ENCODE measurements around the gene CDH5. TPM values are rescaled to one million over a fixed set of nuclear protein-coding genes. Genes with fewer than 3 reads are reported as not detected.

CDH5 gene
- total RNA-seq, 4 donors from 2014 or later = 5.3 to 28.1 (median 11.4) TPM

DNA sequence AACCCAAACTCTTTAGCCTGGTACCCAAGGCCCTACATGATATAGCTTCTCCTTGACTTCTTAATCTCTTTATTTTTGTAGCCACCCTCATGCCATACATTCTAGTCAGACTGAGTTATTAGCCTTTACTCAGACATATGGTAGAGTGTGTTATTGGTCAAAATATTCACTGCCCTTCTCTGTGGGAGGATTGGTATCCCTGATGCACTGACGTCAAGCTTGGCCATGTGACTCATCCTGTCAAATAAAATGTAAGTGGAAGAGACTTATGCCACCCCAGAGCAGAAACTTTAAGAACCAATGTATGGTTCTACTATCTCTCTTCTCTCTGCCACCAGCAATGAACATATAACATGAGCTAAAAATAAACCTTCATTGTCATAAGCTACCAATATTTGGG is 48.4 kb downstream of the CDH5 start:
- H3K36me3 ChIP-seq = no peaks in the 10 kb centered on the region
- no peaks in the 10 kb centered on the region for H3K4me1 ChIP-seq
- H3K9me3 ChIP-seq = peaks cover 0 to 2% (median 0%) of the 10 kb centered on the region in 4 donors
- H3K27me3 ChIP-seq = no peaks in the 10 kb centered on the region
- DNase-seq = no peak
- TF ChIP-seq, protein P1, sequence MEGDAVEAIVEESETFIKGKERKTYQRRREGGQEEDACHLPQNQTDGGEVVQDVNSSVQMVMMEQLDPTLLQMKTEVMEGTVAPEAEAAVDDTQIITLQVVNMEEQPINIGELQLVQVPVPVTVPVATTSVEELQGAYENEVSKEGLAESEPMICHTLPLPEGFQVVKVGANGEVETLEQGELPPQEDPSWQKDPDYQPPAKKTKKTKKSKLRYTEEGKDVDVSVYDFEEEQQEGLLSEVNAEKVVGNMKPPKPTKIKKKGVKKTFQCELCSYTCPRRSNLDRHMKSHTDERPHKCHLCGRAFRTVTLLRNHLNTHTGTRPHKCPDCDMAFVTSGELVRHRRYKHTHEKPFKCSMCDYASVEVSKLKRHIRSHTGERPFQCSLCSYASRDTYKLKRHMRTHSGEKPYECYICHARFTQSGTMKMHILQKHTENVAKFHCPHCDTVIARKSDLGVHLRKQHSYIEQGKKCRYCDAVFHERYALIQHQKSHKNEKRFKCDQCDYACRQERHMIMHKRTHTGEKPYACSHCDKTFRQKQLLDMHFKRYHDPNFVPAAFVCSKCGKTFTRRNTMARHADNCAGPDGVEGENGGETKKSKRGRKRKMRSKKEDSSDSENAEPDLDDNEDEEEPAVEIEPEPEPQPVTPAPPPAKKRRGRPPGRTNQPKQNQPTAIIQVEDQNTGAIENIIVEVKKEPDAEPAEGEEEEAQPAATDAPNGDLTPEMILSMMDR (IDR thresholded peaks at IDR 0.05) = no peak
- TF ChIP-seq POLR2A (IDR thresholded peaks at IDR 0.05) = no peak
- H3K4me3 ChIP-seq = no peak overlapping the region
- no peak overlapping the region for H3K27ac ChIP-seq

DNA sequence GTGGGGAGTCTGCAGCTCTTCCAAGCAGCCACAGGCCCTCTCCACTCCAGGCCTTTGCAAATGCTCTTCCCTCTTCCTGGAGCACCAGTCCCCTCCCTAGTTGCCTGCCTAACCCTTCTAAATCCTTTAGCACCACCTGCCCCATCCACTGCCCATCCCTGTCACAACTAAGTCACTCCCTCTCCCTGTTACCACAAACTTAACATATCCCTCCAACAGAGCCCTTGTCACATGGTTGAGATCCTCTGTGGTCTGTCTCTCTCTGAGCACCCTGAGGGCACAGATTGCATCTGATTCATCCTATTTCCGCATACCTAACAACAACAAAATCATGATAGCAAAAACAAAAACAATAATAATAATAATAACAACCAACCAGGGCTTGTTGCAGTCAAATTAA is 49.6 kb downstream of the CDH5 start:
- Histone ChIP-seq H3K4me3 (no peak overlapping the region), H3K27ac (no peak overlapping the region), H3K4me1 (no peaks in the 10 kb centered on the region), H3K9me3 (peaks cover 0 to 2% (median 0%) of the 10 kb centered on the region in 4 donors), H3K36me3 (no peaks in the 10 kb centered on the region), H3K27me3 (no peaks in the 10 kb centered on the region)
- TF ChIP-seq, protein P1 (IDR thresholded peaks at IDR 0.05) = no peak
- no peak for TF ChIP-seq POLR2A (IDR thresholded peaks at IDR 0.05)
- no peak for DNase-seq

DNA sequence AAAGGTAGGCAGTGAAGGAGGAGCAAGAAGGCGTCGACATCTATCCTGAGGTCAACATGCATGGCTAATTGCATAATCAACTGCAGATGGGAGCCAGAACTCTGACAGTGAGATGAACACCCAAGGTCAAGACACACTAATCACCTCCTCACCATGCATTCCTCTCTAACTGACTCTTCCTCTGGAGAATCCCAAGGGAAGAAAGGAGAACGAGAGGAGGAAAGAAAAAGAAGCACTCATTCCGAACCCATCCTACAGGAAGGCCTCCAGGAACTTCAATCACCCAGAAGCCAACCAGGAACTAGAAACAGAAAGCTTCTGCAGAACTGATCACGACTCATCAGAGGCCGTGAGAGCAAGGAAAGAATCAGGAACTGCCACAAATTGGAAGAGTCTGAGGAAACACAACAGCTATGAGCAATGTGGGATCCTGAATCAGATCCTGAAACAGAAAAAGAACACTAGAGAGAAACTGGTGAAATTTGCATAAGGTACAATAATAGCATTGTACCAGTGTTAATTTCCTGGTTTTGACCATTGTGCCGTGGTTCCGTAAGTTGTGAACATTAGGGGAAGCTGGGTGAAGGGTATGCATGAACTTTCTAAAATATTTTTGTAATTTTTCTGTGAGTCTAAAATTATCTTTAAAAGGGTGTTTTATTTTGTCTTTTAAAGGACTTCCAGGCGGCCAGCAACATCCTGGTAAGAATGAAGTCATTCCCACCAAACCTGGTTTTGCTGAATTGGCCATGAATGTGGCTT is 50.6 kb downstream of the CDH5 start:
- no peaks in the 10 kb centered on the region for H3K27me3 ChIP-seq
- no peaks in the 10 kb centered on the region for H3K36me3 ChIP-seq

DNA sequence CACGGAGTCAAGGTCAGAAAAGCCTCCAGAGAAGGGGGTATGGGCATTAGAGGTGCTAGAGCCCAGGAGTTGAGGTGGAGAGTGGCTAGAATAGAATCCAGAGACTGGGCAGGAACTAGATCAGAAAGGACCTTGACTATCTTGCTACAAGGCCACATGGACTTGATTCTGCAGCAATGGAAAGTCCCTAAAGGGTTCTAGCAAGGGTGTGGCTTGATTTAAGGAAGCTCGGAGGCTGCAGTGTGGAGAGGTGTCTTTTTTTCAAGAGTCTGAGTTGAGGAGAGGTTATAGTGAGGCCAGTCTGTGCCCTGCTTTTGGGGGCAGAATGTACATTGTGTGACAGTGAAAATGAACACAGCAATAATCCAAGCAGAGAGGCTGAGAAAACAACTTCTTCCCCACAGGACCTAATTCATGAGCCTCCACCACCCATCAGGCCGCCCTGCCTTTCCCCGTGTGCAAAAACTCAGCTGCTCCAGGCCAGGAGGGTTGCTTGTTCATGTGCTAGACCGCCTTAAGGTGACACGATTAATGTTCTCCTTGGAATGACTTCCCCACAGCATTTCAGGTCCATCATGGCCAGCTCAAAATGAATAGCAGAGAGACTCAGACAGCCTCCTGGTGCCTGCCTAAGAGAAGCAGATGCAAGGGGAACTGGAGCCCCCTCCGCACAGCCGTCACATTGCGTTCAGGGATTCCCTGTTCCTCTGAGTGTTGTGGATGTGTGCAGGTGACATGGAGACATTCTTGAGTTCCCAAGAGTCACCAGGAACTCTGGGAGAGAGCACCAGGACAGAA is 51.9 kb downstream of the CDH5 start:
- Histone ChIP-seq H3K36me3 (no peaks in the 10 kb centered on the region), H3K9me3 (no peaks in the 10 kb centered on the region), H3K4me1 (no peaks in the 10 kb centered on the region), H3K27ac (no peak overlapping the region), H3K4me3 (no peak overlapping the region), H3K27me3 (no peaks in the 10 kb centered on the region)
- DNase-seq = peak in 1 of 3 donors; percentile 15
- TF ChIP-seq POLR2A (IDR thresholded peaks at IDR 0.05) = no peak
- TF ChIP-seq, protein P1 (IDR thresholded peaks at IDR 0.05) = no peak

More for the DNA sequence above, 50.6 kb downstream of the CDH5 start:
- DNase-seq = no peak
- Histone ChIP-seq H3K27ac (no peak overlapping the region), H3K4me1 (no peaks in the 10 kb centered on the region), H3K9me3 (no peaks in the 10 kb centered on the region), H3K4me3 (no peak overlapping the region)
- no peak for TF ChIP-seq POLR2A (IDR thresholded peaks at IDR 0.05)
- TF ChIP-seq, protein P1 (IDR thresholded peaks at IDR 0.05) = no peak

DNA sequence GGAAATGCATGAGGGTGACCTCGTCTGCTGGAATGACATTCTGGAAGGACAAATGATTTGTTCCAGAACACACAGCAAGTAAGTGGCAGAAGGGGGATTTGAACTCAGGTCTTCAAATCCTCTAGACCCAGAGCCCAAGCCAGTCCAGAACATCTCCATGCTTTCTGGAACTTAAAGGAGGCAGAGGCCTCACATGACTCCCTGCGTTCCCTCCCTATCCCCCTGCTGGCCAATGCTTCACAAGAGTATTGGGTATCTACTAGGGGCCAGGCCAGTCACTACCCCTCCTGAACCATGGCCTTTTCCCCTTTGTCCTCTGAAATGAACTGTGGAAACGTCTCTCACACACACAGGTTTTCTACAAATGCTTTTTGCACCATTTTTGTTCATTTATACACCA is 53.0 kb downstream of the CDH5 start:
- Histone ChIP-seq H3K4me1 (no peaks in the 10 kb centered on the region), H3K4me3 (no peak overlapping the region), H3K27ac (no peak overlapping the region), H3K36me3 (no peaks in the 10 kb centered on the region), H3K27me3 (no peaks in the 10 kb centered on the region), H3K9me3 (no peaks in the 10 kb centered on the region)
- DNase-seq = peak in 1 of 3 donors; percentile 28
- TF ChIP-seq POLR2A (IDR thresholded peaks at IDR 0.05) = no peak

DNA sequence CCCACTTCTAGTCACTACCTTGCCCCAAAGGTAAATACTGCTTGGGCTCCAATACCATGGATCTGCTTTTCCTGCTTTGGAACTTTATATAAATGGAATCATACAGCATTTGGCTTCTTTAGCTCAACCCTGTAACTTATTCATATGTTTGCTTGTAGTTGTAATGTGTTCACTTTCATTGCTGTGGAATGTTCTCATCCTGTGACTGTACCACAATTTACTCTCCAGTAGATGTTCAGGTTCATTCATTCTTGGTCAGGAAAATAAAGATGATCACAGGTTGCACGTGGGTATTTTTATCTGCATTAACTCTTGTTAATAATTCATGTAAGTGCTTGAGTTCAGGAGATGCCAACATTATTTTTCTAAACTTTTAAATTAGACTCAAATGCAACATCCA is 53.9 kb downstream of the CDH5 start:
- Histone ChIP-seq H3K9me3 (no peaks in the 10 kb centered on the region), H3K27me3 (peaks cover 0 to under 1% of the 10 kb centered on the region in 2 donors), H3K4me1 (no peaks in the 10 kb centered on the region), H3K27ac (no peak overlapping the region), H3K36me3 (no peaks in the 10 kb centered on the region), H3K4me3 (no peak overlapping the region)
- no peak for TF ChIP-seq POLR2A (IDR thresholded peaks at IDR 0.05)
- TF ChIP-seq, protein P1 (IDR thresholded peaks at IDR 0.05) = no peak
- no peak for DNase-seq

Data from Peyer's patch (tissue), 4 donors.